RWPE1 (cell line): Measurements from ENCODE around the gene ARHGEF1.

ENCODE experiments used
- CTCF ChIA-PET: fragments of 350-600 bp; sonication (Branson Sonifier 250); formaldehyde crosslinking; extraction: SDS; loops from one replicate; lab custom pipeline; 2021; lab: Yijun Ruan, JAX
- POLR2A ChIA-PET: fragments of 400-600 bp; formaldehyde crosslinking; extraction: SDS; loops from one replicate; lab custom pipeline; 2020; ENCODE audit warnings: antibody characterized with exemption; ENCODE audit not compliant: low non-redundant PET; lab: Yijun Ruan, JAX
- DNase-seq: peaks from one replicate; pipeline ENCODE4 v3.0.0; 2012; ENCODE audit warnings: low spot score
- H3K27ac ChIP-seq: fragments of 450-650 bp; 2 replicates; pipeline ENCODE4 v1.5.1; 2017
- TF ChIP-seq, protein P1 (sequence below): fragments of 450-650 bp; conservative IDR thresholded peaks from 2 replicates; pipeline ENCODE4 v1.5.1; 2017; ENCODE audit warnings: low read depth, mild to moderate bottlenecking

The ARHGEF1 gene

DNA sequence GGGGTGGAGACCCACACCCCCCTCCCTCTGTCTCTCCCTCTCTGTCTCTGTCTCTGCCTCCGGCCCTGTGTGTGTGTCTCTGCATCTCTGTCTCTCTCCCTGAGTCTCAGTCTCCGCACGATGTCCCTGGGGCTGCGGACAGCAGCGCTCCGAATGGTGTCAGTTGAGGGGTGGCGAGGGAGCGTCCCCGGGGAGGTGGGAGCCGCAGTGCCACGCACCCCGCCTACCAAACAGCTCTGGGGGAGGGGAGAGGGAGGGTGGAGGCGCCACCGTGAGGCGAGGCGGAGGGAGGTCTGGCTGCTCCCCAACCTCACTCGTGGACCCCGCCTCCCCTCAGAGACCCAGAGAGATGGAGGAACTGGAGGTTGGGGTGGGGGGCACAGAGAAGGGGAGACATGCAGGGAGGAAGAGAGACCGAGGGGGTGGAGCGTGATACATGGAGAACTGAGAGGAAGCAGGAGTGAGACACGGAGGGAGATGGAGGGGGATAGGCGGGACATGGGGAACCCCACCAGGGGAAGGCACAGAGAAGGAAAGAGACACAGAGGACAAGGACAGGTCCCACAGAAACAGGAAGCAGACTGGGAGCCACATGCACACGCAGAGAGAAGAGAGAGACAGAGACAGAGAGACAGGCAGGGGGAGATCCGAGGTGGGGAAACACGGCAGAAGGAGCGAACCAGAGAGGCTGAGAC, 38.0 kb downstream of the ARHGEF1 start:
- ChIA-PET CTCF (no interaction called here), POLR2A (no interaction called here)
- DNase-seq, result no peak
- no peak overlapping the region for H3K27ac ChIP-seq
- TF ChIP-seq, protein P1, sequence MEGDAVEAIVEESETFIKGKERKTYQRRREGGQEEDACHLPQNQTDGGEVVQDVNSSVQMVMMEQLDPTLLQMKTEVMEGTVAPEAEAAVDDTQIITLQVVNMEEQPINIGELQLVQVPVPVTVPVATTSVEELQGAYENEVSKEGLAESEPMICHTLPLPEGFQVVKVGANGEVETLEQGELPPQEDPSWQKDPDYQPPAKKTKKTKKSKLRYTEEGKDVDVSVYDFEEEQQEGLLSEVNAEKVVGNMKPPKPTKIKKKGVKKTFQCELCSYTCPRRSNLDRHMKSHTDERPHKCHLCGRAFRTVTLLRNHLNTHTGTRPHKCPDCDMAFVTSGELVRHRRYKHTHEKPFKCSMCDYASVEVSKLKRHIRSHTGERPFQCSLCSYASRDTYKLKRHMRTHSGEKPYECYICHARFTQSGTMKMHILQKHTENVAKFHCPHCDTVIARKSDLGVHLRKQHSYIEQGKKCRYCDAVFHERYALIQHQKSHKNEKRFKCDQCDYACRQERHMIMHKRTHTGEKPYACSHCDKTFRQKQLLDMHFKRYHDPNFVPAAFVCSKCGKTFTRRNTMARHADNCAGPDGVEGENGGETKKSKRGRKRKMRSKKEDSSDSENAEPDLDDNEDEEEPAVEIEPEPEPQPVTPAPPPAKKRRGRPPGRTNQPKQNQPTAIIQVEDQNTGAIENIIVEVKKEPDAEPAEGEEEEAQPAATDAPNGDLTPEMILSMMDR, result no peak

DNA sequence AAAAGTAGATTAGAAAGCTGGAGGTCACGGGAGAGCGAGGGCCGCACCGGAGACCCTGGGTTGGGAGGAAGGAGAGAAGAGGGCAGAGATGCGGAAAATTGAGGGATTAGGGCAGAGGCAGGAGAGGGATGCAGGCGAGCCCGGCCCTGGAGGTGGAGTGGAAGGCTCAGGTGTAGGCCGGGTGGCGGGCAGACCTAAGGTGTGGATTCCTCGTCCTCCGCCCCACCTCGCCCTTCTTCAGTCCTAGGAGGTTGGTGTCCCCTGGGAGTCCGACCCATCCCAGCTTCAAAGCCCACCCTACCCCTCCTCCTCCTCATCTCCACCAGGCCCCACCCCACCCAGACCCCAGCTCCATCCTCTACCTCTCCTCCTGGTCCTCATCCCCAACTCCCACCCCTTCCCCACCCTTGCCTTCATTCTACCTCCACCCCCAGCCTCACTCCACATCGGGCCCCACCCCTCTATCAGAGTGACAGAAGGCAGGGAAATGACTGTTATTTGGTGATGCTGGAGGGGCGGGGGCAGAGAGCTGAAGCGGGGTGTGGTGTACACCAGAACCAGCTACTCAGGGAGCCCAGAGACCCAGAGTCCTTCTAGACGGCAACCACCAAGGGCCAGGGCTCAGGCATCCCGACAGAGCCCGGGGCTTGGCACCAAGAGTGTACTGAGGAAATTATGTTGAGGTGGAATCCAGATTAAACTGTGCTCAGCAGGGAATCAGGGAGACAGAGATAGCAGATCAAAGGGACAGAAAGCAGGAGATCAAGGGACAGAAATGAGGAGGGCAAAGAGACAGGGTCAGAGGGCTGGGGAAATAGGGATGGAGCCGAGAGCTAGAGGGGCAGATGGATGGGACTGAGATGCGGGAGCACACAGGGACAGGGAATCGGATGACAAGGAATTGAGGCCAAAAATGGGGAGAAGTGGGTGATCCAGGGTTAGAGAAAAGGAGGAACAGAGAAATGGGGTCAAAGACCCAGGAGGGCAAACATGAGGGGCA, 38.9 kb downstream of the ARHGEF1 start:
- ChIA-PET CTCF (no interaction called here), POLR2A (no interaction called here)
- TF ChIP-seq, protein P1, result no peak
- DNase-seq, result no peak
- no peak overlapping the region for H3K27ac ChIP-seq

DNA sequence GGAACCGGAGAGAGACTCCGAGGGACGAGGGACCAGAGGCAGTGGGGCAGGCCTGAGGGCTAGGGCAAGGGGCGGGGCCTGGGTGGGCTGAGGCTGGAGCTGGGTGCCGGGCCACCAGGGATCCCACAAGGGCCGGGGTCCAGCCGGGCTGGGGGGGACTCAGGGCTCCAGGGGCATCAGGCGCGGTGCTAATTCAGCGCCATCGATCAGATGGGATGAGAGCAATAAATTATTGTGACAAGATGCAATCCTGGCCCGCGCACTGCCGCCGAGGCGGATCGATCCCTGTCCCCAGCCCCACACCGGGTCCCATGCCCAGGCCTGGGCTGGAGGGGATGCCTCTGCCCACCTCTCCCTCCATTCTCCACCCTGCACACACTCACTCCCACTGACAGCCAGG, 39.6 kb downstream of the ARHGEF1 start:
- H3K27ac ChIP-seq, result no peak overlapping the region
- DNase-seq, result no peak
- ChIA-PET POLR2A (no interaction called here), CTCF (no interaction called here)
- TF ChIP-seq, protein P1, result no peak

DNA sequence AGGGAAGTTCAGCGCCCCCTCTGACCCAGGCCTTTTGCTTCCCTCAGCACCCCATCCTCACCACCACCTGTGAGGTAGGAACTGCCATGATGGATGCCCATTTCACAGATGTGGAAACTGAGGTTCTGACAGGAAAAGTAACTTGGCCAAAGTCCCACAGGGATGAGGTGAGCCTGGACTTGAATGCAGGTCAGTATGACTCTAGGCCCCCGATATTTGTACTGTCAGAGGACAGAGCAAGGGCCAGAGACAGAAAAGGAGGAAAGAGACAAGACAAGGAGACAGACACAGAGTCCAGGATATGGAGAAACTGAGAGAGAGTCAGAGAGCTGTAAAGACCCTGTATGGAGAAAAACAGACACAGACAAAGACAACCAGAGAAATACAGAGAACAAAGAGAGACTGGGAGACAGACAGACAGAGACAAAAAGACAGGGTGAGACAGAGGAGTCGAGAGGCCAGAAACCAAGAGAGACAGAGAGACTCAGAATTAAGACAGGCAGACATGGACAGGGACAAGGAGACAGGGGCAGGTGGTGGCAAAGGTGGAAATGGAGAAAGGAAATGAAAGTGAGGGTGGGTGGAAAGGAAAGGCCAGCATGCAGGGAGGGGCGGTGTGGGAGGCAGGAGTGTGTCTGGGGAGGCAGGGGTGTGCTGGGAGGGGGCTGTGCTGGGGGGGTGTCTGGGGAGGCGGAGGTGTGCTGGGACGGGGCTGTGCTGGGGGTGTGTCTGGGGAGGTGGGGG, 40.2 kb downstream of the ARHGEF1 start:
- DNase-seq, result no peak
- ChIA-PET CTCF (no interaction called here), POLR2A (no interaction called here)
- TF ChIP-seq, protein P1, result no peak
- no peak overlapping the region for H3K27ac ChIP-seq

DNA sequence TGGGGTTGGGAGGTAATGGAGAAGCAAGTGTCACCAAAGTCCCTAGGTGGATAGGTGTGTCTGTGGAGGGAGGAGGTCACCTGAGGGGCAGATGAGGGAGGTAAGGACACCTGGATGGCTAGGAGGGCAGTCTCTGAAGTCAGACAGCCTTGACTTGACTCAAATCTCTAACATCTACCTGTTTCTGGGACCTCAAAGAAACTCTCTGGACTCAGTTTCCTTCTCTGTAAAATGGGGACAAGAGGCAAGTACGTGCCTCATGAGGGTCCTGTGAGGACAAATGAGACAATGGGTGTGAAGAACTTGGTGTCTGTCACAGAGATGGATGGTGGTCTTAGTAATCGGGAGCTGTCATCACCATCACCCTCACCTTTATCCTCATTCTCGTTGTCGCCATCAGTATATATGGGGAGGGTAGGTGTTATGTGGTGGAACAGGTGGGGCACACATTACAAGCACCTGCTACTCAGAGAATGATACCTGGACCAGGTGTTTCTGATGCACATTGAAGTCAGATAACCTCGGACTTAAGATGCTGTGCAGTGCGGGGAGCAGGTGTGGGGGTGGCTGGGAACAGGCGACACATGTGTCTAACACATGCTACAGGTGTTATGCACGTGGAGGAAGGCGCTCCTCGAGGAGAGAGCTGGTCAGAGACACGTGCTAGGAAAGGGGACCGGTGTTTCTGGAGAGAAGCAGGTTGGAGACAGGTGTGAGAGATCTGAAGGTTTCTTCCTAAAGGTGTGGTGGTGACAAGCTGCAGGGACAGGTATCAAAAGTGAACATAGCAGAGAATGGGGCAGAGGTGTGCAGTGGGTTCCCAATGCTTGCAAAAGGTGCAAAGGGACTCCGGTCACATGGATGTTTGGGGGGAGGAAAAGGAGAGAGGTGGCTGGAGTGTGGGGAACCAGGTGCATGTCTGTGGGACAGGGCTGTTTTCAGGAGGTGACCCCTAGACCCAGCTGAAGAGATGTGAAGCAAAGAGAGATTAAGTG, 41.5 kb downstream of the ARHGEF1 start:
- no peak for DNase-seq
- ChIA-PET CTCF (interaction anchor here (1.0 kb wide), 1 partner anchor 51 kb away, joined by 3 read pairs; no protein-coding TSS in a partner anchor), POLR2A (interaction anchor here (0.6 kb wide), 1 partner anchor 18 kb away, joined by 4 read pairs; no protein-coding TSS in a partner anchor)
- TF ChIP-seq, protein P1, result no peak
- H3K27ac ChIP-seq, result no peak overlapping the region
